GM19397 (cell line): ENCODE results near the gene TMEM139.
"Not testable (repeated sequence)": the region's sequence is repeated elsewhere in the genome, so short reads cannot be mapped to it uniquely, and the experiment has no call there.

ENCODE experiments used
- ATAC-seq: cut with Tn5 transposase; IDR thresholded peaks from one replicate; pipeline ENCODE4 v1.9.1; 2021; ENCODE audit warnings: mild to moderate bottlenecking, moderate library complexity; ENCODE audit not compliant: unreplicated experiment

The TMEM139 gene

DNA sequence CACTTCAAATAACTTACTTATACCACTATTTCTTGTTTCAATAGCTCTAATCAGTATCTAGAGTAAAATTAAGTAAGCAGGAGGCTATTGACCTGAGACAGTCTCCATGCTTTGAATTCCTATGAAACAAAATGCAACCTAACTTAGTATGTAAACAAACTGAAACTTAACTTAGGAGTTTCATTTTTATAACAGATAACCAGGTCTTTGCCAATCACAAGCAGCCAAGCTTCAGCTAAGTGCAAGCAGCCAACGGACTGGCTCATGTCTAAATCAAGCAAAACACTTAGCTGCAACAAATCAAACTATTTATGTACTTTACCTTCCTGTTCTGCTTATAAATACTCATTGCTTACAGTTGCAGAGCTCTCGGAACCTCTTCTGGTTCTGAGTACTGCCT lies 25.9 kb upstream of the TMEM139 start:
- no peak for ATAC-seq

DNA sequence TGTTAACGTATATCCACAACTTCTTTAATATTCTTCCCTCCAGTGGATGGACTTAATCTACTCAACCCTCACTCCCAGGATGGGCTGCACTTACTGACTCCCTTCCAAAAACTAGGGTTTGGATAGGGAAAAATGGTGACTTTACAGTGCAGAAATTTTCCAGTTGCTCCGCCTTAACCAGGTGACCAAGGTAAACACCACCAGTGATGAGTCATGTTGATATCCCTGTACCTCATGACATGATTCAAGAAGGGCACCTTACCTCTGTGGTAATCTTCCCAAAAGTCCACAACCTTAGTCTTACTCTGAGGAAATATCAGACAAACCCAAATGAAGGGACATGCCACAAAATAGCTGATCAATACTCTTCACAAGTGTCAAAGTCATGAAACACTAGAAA lies 25.0 kb upstream of the TMEM139 start:
- no peak for ATAC-seq

DNA sequence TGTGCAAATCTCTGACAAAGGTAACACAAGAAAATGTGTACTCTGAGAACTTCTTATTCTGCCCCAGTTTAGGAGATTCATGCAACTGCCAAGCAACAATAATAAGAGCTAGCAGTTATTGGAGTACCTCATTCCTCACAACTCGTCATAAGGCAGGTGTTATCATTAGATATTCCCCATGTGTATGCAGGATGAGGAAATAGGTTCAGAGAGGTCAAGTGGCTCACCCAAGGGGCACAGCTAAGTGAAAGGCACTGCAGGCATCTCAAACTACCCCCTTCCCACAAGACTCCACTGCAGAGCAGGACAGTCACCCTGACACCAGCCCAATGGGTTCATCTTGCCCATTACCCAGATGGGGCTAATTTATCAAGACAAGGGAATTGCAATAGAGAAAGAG lies 22.9 kb upstream of the TMEM139 start:
- ATAC-seq = no peak

DNA sequence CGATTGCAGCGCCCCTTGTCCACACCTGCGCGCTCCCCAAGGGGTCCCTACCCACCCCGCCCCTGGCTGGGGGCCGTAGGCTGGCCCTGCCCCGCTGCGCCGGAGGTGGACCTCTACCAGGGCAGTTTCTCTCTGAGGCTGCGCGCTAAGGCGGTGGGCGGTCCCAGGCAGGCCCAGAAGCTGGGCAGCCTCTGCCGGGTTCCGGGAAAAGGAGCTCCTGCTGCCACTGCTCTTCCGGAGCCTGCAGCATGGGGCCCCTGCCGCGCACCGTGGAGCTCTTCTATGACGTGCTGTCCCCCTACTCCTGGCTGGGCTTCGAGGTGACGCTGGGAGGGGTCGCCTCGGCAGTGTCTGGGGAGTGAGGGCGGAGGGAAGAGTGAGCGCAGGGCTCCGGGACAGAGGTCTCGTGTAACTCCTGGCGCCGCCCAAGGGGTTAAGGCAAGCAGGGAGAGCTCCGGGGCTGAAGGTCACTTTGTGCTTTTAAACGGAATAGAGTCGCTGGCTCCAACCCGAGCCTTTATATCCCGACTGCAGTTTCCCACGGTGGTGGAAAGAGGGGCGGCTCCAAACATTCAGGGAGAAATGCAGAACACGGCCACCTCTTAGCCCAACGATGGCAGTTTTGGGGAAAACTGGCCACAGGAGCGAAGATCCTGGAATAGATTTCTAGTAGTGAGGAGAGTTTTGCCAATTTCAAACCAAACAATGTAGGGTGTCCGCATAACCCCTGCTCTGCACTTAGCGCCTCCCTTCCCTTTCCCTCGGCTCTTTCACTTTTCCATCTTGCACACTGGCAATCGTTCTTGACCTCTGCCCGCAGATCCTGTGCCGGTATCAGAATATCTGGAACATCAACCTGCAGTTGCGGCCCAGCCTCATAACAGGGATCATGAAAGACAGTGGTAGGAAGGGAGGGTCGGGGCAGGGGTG lies 21.2 kb upstream of the TMEM139 start, which contains the start of gene GSTK1:
GSTK1 (plus strand) TSS at position 176 of the 930 bp plus-strand sequence; CDS start at position 249, 73 bp downstream.
- ATAC-seq = peak; percentile 99

DNA sequence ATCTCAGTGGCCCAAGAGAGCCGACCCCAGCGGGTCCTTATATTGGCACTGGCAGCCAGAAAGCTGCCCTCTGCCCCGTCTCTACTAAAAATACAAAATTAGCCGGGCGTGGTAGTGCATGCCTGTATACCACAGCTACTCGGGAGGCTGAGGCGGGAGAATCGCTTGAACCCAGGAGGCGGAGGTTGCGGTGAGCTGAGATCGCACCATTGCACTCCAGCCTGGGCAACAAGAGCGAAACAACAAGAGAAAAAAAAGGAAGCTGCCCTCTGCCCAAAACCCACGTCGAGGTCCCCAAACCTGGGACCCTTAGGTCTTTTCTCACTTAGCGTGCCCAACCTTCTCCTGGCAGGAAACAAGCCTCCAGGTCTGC lies 20.6 kb upstream of the TMEM139 start:
- ATAC-seq = not testable (repeated sequence)

DNA sequence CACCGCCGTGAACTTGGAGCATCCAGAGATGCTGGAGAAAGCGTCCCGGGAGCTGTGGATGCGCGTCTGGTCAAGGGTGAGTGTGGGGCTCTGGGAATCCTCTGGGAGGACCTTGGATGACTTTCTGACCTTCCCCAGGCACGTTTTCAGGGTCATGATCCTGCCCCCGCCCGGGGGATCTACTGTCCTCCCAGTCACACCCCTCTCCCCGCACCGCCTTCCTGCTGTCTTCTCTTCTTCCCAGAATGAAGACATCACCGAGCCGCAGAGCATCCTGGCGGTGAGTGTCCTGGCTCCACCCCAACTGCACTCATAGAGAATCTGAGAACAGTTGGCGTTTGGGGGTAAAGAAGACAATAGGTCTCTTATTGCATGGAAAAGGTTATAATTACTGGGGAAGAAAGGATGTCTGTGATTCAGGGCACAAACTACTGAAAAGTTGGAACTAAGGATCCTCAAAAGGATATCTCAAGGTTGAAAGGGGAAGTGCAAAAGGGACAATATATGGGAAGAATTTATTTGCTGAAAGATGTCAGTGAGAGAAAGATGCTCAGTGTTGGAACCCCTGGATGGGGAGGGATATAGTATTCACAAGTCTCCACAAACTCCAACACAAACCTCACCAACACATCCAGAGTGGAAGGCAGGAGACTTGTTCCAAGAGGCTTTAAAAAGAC lies 19.6 kb upstream of the TMEM139 start:
- no peak for ATAC-seq

DNA sequence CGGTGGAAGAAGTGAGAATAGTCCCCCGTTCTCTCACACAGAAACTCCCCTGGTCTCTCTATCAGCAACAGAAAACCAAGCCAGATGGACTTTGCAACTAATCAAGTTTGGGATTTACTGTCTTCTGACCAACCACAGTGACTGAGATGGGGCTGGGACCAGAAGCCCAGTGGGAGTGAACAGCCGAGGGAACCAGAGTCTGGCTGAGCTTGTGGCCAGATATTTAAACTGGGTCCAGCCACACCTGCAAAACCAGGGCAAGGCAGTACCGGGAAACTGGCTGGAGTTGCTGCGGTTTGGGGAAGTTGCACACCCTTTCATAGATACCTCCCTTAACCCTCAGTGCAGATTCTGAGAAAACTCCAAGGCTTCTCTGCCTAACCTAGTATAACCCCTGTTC lies 15.5 kb upstream of the TMEM139 start:
- no peak for ATAC-seq

DNA sequence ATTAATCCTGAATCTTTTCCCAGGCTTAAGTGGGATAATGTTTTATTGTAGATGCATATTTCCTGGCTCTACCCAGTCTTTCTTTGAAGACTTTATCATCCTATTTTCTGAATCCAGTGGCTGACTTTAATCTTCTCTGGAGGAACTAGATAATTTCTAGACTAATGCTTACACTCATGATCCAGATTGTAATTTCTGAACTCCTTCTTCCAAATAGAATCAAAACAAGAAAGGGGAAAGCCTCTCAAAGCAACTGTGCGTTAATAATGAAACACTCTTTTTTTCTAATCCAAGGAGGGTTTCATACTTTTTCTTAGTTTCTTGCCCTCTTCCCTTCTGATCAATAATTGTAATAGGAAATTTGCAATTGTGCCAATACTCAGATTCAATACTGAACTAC lies 13.5 kb upstream of the TMEM139 start:
- ATAC-seq = no peak

DNA sequence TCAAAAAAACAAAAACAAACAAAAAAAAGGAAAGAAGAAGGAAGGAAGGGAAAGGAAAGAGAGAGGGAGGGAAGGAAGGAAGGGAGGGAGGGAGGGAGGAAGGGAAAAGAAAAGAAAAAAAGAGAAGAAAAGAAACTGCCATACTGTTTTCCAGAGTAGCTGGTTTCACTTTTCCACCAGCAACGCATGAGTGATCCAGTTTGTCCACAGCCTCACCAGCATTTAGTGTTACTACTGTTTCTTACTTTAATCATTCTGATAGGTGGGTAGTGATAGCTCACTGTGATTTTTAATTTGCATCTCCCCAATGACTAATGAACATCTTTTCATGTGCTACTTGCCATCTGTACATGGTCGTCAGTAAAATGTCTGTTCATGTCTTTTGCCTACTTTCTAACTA lies 11.9 kb upstream of the TMEM139 start:
- ATAC-seq = no peak

DNA sequence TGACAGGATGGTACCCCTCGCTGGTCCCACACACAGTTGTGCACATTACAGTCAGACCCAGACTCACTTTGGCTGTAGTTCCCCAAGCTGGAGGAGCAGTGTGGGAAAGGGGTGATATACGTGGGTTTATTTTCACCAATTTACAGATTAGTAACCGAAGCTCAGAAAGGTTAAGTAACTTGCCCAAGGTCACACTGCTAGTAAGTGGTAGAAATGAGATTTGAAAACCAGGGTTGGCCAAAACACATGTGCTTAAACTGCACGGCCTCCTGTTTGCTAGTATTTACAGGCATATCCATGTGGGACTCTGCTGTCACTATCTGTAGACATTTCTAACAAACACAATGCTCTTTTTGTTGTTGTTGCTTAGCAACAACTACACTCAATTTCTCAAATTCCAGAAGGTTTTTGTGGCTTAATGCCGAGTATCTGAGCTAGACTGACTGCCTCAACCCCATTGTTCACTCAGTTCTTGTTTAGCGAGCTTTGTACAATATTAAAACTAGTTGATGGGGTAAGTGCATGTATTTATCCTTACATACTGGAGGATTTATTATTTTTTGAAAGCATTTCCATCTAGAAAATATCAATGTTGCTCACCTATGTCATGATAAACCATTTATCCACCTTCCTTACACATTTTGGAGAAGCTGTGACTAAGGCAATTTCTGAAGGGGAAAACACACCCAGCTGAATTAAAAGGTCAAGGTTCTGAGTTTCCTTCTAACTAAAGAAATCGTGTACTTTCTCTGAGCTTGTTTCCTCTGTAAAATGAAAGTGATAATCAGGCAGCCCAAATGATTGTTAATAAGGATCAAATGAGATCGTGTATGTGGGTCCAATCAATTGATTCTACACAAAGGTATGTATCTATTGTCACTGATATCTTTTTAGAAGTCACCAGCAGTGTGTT lies 5.3 kb upstream of the TMEM139 start:
- no peak for ATAC-seq

DNA sequence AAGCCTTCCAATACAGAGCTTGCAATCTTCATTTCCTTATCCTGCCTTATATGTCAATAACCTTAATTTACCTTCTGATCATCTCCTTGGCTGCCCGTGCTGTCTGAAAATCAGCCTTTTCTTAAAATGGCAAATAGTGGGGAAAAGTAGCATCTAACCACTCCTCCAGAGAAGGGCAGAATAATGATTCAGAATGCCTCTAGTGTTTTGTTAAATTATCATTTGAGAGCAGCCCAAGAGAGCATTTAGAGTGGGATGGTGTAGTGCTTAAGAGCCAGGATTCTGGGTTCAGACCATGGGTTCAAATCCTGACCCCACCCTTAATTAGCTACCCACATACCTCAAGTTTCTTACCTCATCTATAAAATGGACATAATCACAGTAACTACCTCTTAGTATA lies 4.6 kb upstream of the TMEM139 start:
- ATAC-seq = no peak

DNA sequence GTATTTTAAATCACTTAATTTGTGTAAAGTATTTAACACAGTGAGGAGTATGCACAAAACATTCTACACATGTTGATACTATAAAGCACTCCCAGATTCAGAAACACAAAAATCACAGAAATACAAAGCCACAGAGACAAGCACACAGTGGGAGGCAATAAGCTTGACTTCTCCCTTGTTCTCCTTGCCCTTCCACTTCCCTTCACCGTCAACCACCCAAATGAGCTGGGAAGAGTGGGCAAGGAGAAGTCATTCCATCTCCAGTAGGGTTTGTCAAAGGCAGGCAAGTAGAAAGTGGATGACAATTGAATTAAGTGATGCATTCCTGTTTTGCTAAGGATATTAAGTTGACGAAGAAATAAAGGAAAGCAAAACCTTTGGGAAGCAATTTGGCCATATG lies 4.2 kb upstream of the TMEM139 start:
- no peak for ATAC-seq

DNA sequence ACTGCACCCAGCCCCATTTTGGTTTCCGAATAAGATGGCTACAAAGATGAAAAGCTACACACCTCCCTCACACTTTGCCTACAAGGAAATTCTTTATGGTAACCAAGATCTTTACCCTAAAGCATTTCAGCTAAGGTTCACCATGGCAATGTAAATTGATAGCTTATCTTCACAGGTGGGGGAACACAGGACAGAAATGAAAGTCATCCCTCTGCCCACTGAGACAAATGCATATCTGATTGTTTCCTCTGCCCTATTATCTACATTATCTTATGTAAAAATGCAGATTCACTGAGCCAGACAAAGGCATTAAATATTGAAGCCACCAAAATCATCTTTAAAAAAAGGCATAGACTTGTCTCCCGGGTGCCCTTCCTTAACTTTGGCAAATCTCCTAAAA lies 3.2 kb upstream of the TMEM139 start:
- ATAC-seq = no peak

DNA sequence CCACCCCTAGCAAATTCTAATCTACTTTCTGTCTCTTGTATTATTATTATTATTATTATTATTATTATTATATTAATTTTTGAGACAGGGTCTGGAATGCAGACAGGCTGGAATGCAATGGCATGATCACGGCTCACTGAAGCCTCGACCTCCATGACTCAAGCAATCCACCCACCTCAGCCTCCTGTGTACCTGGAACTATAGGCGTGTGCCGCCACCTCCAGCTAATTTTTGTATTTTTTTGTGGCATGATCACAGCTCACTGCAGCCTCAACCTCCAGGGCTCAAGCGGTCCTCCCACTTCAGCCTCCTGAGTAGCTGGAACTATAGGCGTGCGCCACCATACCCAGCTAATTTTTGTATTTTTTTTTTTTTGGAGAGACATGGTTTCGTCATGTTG lies 2.6 kb upstream of the TMEM139 start:
- no peak for ATAC-seq

DNA sequence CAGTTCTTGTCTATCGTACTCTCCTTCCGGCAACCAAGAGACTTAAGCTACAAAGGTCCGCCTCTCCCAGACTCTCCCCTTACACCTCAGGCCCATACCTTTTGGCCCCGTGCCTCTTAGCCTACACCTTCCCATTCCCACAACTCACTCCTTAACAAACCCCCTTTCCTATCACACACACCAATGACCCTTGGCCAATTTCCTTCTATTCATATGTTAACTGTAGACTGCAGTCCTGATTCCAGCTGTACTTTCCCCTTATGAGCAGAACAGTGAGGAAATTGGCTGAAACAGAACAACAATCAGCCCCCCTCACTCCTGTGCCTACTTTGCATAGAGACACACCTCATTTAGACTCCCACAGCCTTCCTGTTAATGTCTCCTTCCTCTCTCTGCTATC lies 1.4 kb upstream of the TMEM139 start:
- no peak for ATAC-seq

DNA sequence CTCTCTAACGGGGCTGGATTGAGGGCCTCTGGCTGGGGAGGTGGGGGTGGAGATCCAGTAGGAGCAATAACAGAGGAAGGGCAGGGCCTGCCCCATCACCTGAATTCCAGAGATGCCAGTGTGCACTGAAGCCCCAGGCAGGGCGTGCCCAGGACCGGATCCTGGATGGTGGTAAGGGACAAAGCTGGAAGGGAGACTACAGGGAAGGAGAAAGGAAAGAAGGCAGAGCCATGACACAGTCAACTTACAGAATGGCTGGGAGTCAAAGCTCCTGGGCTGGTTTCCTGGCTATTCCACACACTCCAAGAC lies 666 bp downstream of the TMEM139 start:
- no peak for ATAC-seq

DNA sequence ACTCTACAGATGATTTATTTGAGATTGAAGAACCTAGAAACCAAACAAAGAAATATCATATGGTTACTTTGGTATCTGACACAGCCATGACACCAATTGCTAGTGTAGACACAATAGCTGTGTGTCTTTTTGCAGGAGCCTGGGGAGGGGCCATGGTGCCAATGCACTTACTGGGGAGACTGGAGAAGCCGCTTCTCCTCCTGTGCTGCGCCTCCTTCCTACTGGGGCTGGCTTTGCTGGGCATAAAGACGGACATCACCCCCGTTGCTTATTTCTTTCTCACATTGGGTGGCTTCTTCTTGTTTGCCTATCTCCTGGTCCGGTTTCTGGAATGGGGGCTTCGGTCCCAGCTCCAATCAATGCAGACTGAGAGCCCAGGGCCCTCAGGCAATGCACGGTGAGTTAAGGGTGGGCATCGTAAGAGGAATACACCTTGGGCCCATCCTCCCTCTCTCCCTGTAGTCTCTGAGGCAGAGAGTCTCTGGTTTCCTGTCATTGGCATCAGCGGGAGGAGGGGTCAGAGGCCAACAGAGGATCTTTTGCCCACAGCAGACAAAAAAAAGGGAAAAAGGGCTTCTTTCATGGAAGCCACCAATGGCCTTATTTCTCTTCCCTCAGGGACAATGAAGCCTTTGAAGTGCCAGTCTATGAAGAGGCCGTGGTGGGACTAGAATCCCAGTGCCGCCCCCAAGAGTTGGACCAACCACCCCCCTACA lies 1.2 kb downstream of the TMEM139 start:
- no peak for ATAC-seq

DNA sequence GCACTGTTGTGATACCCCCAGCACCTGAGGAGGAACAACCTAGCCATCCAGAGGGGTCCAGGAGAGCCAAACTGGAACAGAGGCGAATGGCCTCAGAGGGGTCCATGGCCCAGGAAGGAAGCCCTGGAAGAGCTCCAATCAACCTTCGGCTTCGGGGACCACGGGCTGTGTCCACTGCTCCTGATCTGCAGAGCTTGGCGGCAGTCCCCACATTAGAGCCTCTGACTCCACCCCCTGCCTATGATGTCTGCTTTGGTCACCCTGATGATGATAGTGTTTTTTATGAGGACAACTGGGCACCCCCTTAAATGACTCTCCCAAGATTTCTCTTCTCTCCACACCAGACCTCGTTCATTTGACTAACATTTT lies 1.7 kb downstream of the TMEM139 start:
- no peak for ATAC-seq

DNA sequence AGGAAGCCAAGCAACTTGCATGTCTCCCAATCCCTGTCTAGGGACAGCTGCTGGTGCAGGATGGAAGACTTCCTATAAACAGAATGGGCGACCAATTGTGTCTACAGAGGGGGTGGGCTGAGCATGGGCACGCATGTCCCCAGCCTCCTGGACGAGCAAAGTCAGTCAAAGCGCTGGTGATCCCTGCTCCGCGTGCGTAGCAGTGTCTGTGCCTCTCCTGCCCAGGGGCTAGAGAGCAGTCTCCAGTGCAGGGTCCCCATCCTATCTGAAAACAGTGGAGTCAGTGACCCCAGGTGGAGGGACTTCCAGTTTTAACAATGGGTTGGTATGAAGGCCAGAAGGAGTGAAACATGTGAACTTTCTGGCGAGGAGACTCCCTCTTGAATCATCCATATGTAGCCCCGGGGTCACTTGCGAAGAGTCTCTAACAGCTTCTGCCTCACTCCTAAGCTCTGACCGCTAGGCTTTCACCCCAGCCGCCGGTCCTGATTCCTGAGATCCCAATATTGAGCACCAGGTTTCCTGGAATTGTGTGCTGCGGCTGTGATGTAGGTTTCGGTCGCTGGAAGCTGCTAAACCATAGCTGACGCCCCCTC lies 2.7 kb downstream of the TMEM139 start:
- no peak for ATAC-seq
